Suprapubic skin (tissue), 4 donors: Measurements from ENCODE around the gene GNGT2. TPM values are rescaled to one million over a fixed set of nuclear protein-coding genes. Genes with fewer than 3 reads are reported as not detected.

ENCODE experiments used
- DNase-seq, 2 donors: peaks; one replicate each; pipeline ENCODE4 v3.0.0-alpha.2; 2019; ENCODE audit warnings: low spot score in 2 of 2
- H3K27ac ChIP-seq: fragments of 200-600 bp; sonication (generic); one replicate; pipeline ENCODE4 v1.5.1; 2019
- H3K27me3 ChIP-seq: fragments of 200-600 bp; sonication (generic); one replicate; pipeline ENCODE4 v1.5.1; 2019
- H3K36me3 ChIP-seq: fragments of 200-600 bp; sonication (generic); one replicate; pipeline ENCODE4 v1.5.1; 2019
- H3K4me1 ChIP-seq: fragments of 200-600 bp; sonication (generic); one replicate; pipeline ENCODE4 v1.5.1; 2019
- H3K4me3 ChIP-seq: fragments of 200-600 bp; sonication (generic); one replicate; pipeline ENCODE4 v1.5.1; 2019; ENCODE audit warnings: mild to moderate bottlenecking
- H3K9me3 ChIP-seq: fragments of 200-600 bp; sonication (generic); one replicate; pipeline ENCODE4 v1.5.1; 2019
- EP300 ChIP-seq: sonication (generic); formaldehyde crosslinking; IDR thresholded peaks from one replicate; pipeline ENCODE4 v1.6.1; 2017; ENCODE audit warnings: antibody characterized with exemption
- POLR2A ChIP-seq, 2 donors: fragments of 450-650 bp; IDR thresholded peaks; one replicate each; pipeline ENCODE4 v1.6.1; 2017; ENCODE audit warnings: antibody characterized with exemption in 2 of 2, mild to moderate bottlenecking in 2 of 2, moderate library complexity in 2 of 2
- POLR2AphosphoS5 ChIP-seq, 3 donors: sonication (generic); formaldehyde crosslinking; IDR thresholded peaks; one replicate each; pipeline ENCODE4 v1.6.1; 2017; ENCODE audit warnings: antibody characterized with exemption in 3 of 3
- WGBS: methylation state at CpG from one replicate; pipeline ENCODE4 v1.1.5; 2018; 5-methylcytosine and 5-hydroxymethylcytosine counted together
- total RNA-seq, 4 donors: library from RNA; depleted of rRNA; stranded (reverse); fragments of >200 nt; gene quantifications; one replicate each; pipeline ENCODE4 v1.1.0, GENCODE V29; 2016
- TF ChIP-seq, protein P1 (sequence below), 2 donors: fragments of 200-600 bp in 1 of 2; fragments of 450-650 bp in 1 of 2; sonication (generic) in 1 of 2; IDR thresholded peaks; one replicate each; pipeline ENCODE4 v1.5.1; 2016 to 2019; ENCODE audit warnings: antibody characterized with exemption in 2 of 2, mild to moderate bottlenecking in 1 of 2, moderate library complexity in 1 of 2

The GNGT2 gene
- 1 to 10 TPM in 1 of 4 donors, not detected in 3; 1.7 TPM for total RNA-seq

DNA sequence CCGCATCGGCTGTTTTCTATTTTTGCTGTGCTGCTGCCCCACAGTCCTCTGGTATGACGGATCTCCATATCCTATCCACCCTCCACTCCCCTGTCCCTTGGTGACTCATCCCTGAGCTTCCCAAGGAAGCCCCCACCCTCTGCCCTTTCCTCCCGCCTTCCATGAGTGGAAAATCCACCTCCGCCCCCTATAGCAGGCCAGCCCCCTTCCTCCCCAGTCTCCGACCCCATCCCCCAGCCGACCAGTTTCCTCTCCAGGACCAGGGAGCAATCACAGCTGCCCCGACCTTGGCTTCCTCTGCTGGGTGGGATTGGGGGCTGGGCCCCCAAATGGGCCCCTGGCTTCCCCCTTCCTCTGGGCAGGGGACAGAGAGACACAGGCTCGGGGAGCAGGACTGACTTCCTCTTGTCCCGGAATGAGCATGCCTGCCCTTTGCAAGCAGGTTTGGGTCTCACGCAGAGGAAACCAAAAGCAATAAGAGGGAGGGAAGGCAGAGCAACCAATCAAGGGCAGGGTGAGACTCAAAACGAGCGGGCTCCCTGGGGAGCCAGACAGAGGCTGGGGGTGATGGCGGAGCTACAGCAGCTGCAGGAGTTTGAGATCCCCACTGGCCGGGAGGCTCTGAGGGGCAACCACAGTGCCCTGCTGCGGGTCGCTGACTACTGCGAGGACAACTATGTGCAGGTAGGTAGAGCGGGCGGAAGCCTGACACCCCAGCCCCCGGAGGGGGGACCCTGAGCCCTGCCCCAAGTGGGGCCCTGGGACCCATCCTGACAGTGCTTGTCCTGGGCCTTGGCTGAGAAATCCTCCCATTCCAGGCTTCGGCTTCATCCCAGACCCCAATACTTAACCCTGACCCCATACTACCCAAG is at the start of gene GNGT2, which contains the start of gene ABI3:
TSS of gene GNGT2 (minus strand) at position 417 of the 872 bp plus-strand sequence. CDS start 3,152 bp downstream, outside the sequence.
TSS of gene ABI3 (plus strand) at position 550 of the 872 bp plus-strand sequence. CDS start at position 568, 18 bp downstream.
- TF ChIP-seq POLR2A (IDR thresholded peaks at IDR 0.05): no peak
- TF ChIP-seq, protein P1, sequence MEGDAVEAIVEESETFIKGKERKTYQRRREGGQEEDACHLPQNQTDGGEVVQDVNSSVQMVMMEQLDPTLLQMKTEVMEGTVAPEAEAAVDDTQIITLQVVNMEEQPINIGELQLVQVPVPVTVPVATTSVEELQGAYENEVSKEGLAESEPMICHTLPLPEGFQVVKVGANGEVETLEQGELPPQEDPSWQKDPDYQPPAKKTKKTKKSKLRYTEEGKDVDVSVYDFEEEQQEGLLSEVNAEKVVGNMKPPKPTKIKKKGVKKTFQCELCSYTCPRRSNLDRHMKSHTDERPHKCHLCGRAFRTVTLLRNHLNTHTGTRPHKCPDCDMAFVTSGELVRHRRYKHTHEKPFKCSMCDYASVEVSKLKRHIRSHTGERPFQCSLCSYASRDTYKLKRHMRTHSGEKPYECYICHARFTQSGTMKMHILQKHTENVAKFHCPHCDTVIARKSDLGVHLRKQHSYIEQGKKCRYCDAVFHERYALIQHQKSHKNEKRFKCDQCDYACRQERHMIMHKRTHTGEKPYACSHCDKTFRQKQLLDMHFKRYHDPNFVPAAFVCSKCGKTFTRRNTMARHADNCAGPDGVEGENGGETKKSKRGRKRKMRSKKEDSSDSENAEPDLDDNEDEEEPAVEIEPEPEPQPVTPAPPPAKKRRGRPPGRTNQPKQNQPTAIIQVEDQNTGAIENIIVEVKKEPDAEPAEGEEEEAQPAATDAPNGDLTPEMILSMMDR (IDR thresholded peaks at IDR 0.05): no peak
- TF ChIP-seq POLR2AphosphoS5 (IDR thresholded peaks at IDR 0.05): no peak
- no peak for TF ChIP-seq EP300

DNA sequence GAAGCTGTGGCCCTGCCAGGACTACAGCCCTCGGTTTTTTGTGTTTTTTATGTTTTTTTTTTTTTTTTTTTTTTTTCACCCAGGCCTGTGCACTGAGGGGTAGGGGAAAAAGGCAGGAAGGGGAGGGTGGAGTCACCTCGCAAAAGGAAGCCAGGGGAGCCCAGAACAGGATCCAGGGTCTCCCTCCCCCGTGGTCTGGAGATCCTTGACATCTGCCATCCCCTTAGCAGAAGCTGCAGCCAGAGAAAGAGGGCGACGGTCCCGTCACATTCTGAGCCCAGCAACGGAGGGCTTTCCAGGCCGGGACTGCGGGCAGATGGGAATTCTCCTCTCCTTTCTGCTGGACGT is 49.3 kb upstream of the GNGT2 start:
- no peak for DNase-seq
- no peak for TF ChIP-seq POLR2A (IDR thresholded peaks at IDR 0.05)
- TF ChIP-seq EP300: no peak
- no peak for TF ChIP-seq POLR2AphosphoS5 (IDR thresholded peaks at IDR 0.05)
- TF ChIP-seq, protein P1 (IDR thresholded peaks at IDR 0.05): no peak
- Histone ChIP-seq H3K36me3 (no peaks in the 10 kb centered on the region), H3K27ac (peak overlapping the region; percentile 85), H3K27me3 (no peaks in the 10 kb centered on the region), H3K4me1 (peaks cover 13% of the 10 kb centered on the region), H3K9me3 (no peaks in the 10 kb centered on the region), H3K4me3 (peak overlapping the region; percentile 67)
- 22% methylated on average over 10 of the region's 10 CpGs for WGBS

More for the DNA sequence above, at the start of gene GNGT2, which contains the start of gene ABI3:
- Histone ChIP-seq H3K27ac (peak within 1 kb of the TSS; percentile 15), H3K36me3 (no peaks in the 10 kb centered on the region), H3K4me3 (peak within 1 kb of the TSS; percentile 33), H3K27me3 (peaks cover 32% of the 10 kb centered on the region), H3K4me1 (peaks cover 5% of the 10 kb centered on the region), H3K9me3 (no peaks in the 10 kb centered on the region)
- 24% methylated on average over 13 of the region's 22 CpGs for WGBS
- DNase-seq: no peak

DNA sequence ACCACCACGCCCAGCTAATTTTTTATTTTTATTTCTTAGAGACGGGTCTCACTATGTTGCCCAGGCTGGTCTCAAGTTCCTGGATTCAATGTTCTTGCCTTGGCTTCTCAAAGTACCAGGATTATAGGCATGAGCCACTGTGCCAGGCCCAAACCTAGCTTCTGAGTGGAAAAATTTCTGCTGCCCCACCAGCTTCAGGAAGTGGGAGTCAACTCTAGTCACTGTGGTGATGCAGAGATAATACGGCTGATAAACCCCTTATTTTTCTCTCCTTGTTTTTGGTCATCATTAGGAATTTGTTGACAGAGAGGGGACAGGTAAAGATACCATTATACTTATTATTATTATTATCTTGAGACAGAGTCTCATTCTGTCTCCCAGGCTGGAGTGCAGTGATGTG is 48.0 kb upstream of the GNGT2 start:
- H3K27ac ChIP-seq: no peak overlapping the region
- H3K4me1 ChIP-seq: peaks cover 13% of the 10 kb centered on the region
- no peaks in the 10 kb centered on the region for H3K9me3 ChIP-seq
- H3K36me3 ChIP-seq: no peaks in the 10 kb centered on the region
- DNase-seq: no peak
- no peaks in the 10 kb centered on the region for H3K27me3 ChIP-seq
- TF ChIP-seq POLR2A (IDR thresholded peaks at IDR 0.05) (no peak), EP300 (no peak), POLR2AphosphoS5 (IDR thresholded peaks at IDR 0.05) (no peak)
- TF ChIP-seq, protein P1 (IDR thresholded peaks at IDR 0.05): no peak
- H3K4me3 ChIP-seq: no peak overlapping the region
- WGBS: 84% methylated on average over 3 of the region's 3 CpGs

DNA sequence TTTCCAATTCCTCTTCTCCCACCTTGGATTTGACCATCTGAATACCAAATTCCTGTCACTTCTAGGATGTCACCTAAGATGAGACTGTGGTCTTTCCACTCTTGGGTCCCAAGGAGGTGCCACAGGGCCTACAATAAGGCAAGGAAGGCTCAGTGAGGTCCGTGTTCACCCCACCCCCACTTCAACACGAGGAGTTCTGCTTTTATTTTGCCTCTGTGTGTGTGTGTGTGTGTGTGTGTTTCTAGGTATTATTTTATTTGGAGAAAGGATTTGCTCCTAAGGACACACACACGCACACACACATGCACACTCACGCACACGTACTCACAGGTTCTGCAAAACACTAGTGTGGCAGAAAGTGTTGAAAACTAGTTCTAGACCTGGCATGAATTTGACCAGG is 44.8 kb upstream of the GNGT2 start:
- no peak for DNase-seq
- H3K27me3 ChIP-seq: no peaks in the 10 kb centered on the region
- H3K9me3 ChIP-seq: no peaks in the 10 kb centered on the region
- TF ChIP-seq POLR2A (IDR thresholded peaks at IDR 0.05) (no peak), POLR2AphosphoS5 (IDR thresholded peaks at IDR 0.05) (no peak), EP300 (no peak)
- TF ChIP-seq, protein P1 (IDR thresholded peaks at IDR 0.05): no peak
- no peak overlapping the region for H3K27ac ChIP-seq
- 72% methylated on average over 5 of the region's 5 CpGs for WGBS
- no peaks in the 10 kb centered on the region for H3K36me3 ChIP-seq
- no peak overlapping the region for H3K4me3 ChIP-seq
- peaks cover 4% of the 10 kb centered on the region for H3K4me1 ChIP-seq

DNA sequence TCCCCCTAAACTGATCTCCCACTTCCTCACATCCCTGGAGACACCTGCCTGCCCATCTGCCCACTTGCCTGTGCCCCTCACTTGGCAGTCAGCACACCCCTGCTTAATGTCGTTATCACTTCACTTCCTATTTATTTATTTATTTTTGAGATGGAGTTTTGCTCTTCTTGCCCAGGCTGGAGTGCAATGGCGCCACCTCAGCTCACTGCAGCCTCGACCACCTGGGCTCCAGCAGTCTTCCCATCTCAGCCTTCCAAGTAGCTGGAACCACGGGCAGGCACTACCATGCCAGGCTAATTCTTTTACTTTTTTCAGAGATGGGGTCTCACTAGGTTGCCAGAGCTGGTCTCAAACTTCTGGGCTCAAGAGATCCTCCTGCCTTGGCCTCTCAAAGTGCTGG is 43.7 kb upstream of the GNGT2 start:
- Histone ChIP-seq H3K27me3 (no peaks in the 10 kb centered on the region), H3K27ac (no peak overlapping the region), H3K36me3 (no peaks in the 10 kb centered on the region), H3K4me3 (no peak overlapping the region), H3K9me3 (no peaks in the 10 kb centered on the region), H3K4me1 (peaks cover 3% of the 10 kb centered on the region)
- no peak for DNase-seq
- WGBS: 67% methylated on average over 4 of the region's 4 CpGs
- no peak for TF ChIP-seq EP300
- TF ChIP-seq, protein P1 (IDR thresholded peaks at IDR 0.05): no peak
- no peak for TF ChIP-seq POLR2A (IDR thresholded peaks at IDR 0.05)
- TF ChIP-seq POLR2AphosphoS5 (IDR thresholded peaks at IDR 0.05): no peak
